Measurements from ENCODE around the gene ZFHX3. TPM values are rescaled to one million over a fixed set of nuclear protein-coding genes. Genes with fewer than 3 reads are reported as not detected.

ZFHX3 gene
- total RNA-seq, 1 experiment from 2014 or later: 1.5 TPM

DNA sequence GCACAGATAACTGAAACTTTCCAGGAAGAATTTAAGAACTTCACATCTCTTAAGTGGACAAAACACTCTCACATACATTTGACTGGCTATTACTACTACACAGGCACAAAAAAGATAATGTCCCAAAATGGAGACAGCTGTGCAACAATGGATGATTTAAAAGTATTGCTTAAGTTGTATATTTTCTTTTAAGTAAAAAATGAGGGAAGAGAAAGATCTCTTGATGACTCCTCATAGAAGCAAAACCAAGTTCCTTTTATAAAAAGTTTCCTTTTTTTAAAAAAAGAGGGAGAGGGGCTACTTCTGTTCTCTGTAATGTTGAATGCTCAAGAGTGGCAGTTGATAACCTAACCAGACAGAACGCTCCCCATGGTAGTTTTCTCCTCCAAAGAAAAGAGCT, 195.5 kb downstream of the ZFHX3 start:
- Histone ChIP-seq H2BK120ac (ENCODE audit: low read depth, low read length, poor library complexity, severe bottlenecking) (no peak overlapping the region), H3K56ac (ENCODE audit: insufficient read length, low read depth, low read length) (no peak overlapping the region), H3K4me1 (ENCODE audit: insufficient read depth, low read length) (peaks cover 3% of the 10 kb centered on the region; the same call in 1 of the 2 replicates), H3K27ac (ENCODE audit: insufficient read length, low read depth, low read length) (no peak overlapping the region), H3K9ac (ENCODE audit: extremely low read depth, insufficient read length, low read length) (no peak overlapping the region), H2BK20ac (ENCODE audit: low read depth, low read length, poor library complexity, severe bottlenecking) (no peak overlapping the region), H4K91ac (ENCODE audit: insufficient read length, low read depth, low read length) (no peak overlapping the region), H4K8ac (replicated peaks; ENCODE audit: insufficient read length, low read depth, low read length) (no peak overlapping the region), H3K14ac (ENCODE audit: insufficient read depth, low read length) (no peak overlapping the region), H3K27me3 (ENCODE audit: insufficient read depth, low read length) (no peaks in the 10 kb centered on the region), H2BK5ac (ENCODE audit: insufficient read length, low read length) (no peak overlapping the region), H3K4me2 (ENCODE audit: insufficient read depth, insufficient read length, low read length) (no peak overlapping the region), H3K4ac (ENCODE audit: low read depth, low read length) (no peak overlapping the region), H4K20me1 (ENCODE audit: control insufficient read depth, insufficient read depth, insufficient read length) (no peaks in the 10 kb centered on the region), H3K23me2 (ENCODE audit: insufficient read length, low read depth, low read length, poor library complexity, severe bottlenecking) (no peaks in the 10 kb centered on the region), H2AK5ac (ENCODE audit: insufficient read length, low read length) (no peak overlapping the region), H2AFZ (ENCODE audit: low read length) (no peak overlapping the region), H3K23ac (ENCODE audit: insufficient read length, low read depth, low read length) (no peak overlapping the region), H3T11ph (ENCODE audit: low read length) (no peak overlapping the region), H3K9me3 (ENCODE audit: control insufficient read depth, low read depth, low read length) (no peaks in the 10 kb centered on the region), H3K18ac (ENCODE audit: insufficient read length, low read depth, low read length) (no peak overlapping the region), H2BK15ac (ENCODE audit: low read depth, low read length) (no peak overlapping the region), H2BK12ac (ENCODE audit: insufficient read length, low read depth, low read length) (no peak overlapping the region), H4K5ac (ENCODE audit: insufficient read length, low read depth, low read length) (no peak overlapping the region), H3K79me1 (ENCODE audit: insufficient read depth, low read depth, low read length, poor library complexity, severe bottlenecking) (no peaks in the 10 kb centered on the region), H3K79me2 (ENCODE audit: insufficient read depth, low read length) (no peaks in the 10 kb centered on the region)
- Mint-ChIP-seq H3K27ac (no peak overlapping the region), H3K4me3 (no peak overlapping the region), H3K4me1 (peaks cover 25 to 29% of the 10 kb centered on the region in 2 experiments), H3K27me3 (ENCODE audit: low read depth) (peaks cover 4% of the 10 kb centered on the region; the same call in 1 of the 2 replicates), H3K9me3 (no peaks in the 10 kb centered on the region), H3K36me3 (ENCODE audit: insufficient read depth in 1 of 3, low read depth in 3 of 3) (no peaks in the 10 kb centered on the region)
- DNase-seq: no peak
- TF ChIP-seq, protein P1, sequence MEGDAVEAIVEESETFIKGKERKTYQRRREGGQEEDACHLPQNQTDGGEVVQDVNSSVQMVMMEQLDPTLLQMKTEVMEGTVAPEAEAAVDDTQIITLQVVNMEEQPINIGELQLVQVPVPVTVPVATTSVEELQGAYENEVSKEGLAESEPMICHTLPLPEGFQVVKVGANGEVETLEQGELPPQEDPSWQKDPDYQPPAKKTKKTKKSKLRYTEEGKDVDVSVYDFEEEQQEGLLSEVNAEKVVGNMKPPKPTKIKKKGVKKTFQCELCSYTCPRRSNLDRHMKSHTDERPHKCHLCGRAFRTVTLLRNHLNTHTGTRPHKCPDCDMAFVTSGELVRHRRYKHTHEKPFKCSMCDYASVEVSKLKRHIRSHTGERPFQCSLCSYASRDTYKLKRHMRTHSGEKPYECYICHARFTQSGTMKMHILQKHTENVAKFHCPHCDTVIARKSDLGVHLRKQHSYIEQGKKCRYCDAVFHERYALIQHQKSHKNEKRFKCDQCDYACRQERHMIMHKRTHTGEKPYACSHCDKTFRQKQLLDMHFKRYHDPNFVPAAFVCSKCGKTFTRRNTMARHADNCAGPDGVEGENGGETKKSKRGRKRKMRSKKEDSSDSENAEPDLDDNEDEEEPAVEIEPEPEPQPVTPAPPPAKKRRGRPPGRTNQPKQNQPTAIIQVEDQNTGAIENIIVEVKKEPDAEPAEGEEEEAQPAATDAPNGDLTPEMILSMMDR (conservative IDR thresholded peaks at IDR 0.05): no peak
- no CpG with 5 or more reads among the region's 1 CpG for WGBS (ENCODE audit: extremely low coverage, insufficient read length, low lambda C conversion rate)

All from H9 (cell line).